ENCODE data around the gene DUS4L. TPM values are rescaled to one million over a fixed set of nuclear protein-coding genes. Genes with fewer than 3 reads are reported as not detected.

The DUS4L gene
- total and polyA plus RNA-seq, 2 of the 13 experiments (the other 11 are each of a cell fraction or from before 2014, with no cell fraction given): 5.6 to 9.8 TPM

DNA sequence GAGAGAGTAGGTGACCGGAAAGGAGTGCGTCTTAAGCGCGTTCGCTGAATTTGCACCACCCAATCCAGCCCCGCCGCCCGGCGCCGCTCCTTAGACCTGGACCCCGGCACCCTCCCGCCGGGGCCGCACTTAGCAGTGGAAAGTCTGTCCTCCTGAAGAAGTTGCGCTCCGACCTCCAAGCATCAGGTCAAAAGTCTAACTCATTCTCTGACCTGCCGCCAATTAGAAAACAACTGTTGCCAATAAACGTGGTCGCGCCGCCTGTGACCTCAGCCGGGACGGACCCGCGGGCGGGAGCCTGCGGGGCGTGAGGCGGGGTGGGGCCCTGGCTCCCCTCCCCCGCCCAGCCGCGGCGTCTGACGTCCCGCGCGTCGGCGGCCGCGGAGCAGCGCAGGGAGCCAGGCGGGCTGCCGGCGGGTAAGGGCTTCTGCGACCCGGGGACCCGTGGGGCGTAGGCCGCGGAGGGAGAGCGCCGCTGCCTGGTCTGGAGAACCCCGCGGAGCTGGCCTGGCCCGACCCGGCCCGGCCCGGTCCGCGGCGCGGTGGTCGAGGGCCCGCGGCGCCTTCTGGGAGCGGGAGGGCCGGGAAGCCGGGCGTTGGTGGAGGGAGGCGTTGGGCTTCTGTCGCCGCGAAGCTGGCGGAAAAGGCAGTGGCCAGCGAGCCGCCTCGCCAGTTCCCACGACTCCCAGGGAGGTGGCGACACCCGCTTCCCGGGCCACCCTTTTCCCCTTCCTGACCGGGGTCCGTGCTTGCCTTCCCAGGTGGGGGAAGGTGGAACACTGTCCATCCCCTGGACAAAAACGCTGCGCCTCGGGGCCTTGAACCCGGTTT, 16.3 kb downstream of the DUS4L start, which contains the start of gene BCAP29 (continued):
- TF ChIP-seq, protein P1, sequence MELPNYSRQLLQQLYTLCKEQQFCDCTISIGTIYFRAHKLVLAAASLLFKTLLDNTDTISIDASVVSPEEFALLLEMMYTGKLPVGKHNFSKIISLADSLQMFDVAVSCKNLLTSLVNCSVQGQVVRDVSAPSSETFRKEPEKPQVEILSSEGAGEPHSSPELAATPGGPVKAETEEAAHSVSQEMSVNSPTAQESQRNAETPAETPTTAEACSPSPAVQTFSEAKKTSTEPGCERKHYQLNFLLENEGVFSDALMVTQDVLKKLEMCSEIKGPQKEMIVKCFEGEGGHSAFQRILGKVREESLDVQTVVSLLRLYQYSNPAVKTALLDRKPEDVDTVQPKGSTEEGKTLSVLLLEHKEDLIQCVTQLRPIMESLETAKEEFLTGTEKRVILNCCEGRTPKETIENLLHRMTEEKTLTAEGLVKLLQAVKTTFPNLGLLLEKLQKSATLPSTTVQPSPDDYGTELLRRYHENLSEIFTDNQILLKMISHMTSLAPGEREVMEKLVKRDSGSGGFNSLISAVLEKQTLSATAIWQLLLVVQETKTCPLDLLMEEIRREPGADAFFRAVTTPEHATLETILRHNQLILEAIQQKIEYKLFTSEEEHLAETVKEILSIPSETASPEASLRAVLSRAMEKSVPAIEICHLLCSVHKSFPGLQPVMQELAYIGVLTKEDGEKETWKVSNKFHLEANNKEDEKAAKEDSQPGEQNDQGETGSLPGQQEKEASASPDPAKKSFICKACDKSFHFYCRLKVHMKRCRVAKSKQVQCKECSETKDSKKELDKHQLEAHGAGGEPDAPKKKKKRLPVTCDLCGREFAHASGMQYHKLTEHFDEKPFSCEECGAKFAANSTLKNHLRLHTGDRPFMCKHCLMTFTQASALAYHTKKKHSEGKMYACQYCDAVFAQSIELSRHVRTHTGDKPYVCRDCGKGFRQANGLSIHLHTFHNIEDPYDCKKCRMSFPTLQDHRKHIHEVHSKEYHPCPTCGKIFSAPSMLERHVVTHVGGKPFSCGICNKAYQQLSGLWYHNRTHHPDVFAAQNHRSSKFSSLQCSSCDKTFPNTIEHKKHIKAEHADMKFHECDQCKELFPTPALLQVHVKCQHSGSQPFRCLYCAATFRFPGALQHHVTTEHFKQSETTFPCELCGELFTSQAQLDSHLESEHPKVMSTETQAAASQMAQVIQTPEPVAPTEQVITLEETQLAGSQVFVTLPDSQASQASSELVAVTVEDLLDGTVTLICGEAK (IDR thresholded peaks at IDR 0.05): no peak
- TF ChIP-seq, protein P1 (CRISPR knock-in tag; IDR thresholded peaks at IDR 0.05): no peak
- TF ChIP-seq FOSL2 (CRISPR knock-in tag; IDR thresholded peaks at IDR 0.05) (no peak; the same call in 1 of the 2 replicates), ZNF776 (CRISPR knock-in tag; IDR thresholded peaks at IDR 0.05) (peak; percentile 87; the same call in 1 of the 2 replicates), ZNF335 (CRISPR knock-in tag; IDR thresholded peaks at IDR 0.05) (no peak), ZSCAN9 (CRISPR knock-in tag; IDR thresholded peaks at IDR 0.05; ENCODE audit: borderline replicate concordance) (no peak), SMAD9 (CRISPR knock-in tag; IDR thresholded peaks at IDR 0.05) (no peak), ZNF614 (CRISPR knock-in tag; IDR thresholded peaks at IDR 0.05; ENCODE audit: borderline replicate concordance) (no peak), POLR2A (IDR thresholded peaks at IDR 0.05; ENCODE audit: insufficient read depth in 1 of 2, low read depth in 2 of 2, low read length in 2 of 2) (peak; percentile 71 to 77), ZNF274 (CRISPR knock-in tag; IDR thresholded peaks at IDR 0.05) (no peak; the same call in 1 of the 2 replicates), SIX1 (CRISPR knock-in tag; IDR thresholded peaks at IDR 0.05; ENCODE audit: borderline replicate concordance) (no peak), ZNF552 (CRISPR knock-in tag; IDR thresholded peaks at IDR 0.05; ENCODE audit: borderline replicate concordance) (no peak)
- TF ChIP-seq, protein P2, sequence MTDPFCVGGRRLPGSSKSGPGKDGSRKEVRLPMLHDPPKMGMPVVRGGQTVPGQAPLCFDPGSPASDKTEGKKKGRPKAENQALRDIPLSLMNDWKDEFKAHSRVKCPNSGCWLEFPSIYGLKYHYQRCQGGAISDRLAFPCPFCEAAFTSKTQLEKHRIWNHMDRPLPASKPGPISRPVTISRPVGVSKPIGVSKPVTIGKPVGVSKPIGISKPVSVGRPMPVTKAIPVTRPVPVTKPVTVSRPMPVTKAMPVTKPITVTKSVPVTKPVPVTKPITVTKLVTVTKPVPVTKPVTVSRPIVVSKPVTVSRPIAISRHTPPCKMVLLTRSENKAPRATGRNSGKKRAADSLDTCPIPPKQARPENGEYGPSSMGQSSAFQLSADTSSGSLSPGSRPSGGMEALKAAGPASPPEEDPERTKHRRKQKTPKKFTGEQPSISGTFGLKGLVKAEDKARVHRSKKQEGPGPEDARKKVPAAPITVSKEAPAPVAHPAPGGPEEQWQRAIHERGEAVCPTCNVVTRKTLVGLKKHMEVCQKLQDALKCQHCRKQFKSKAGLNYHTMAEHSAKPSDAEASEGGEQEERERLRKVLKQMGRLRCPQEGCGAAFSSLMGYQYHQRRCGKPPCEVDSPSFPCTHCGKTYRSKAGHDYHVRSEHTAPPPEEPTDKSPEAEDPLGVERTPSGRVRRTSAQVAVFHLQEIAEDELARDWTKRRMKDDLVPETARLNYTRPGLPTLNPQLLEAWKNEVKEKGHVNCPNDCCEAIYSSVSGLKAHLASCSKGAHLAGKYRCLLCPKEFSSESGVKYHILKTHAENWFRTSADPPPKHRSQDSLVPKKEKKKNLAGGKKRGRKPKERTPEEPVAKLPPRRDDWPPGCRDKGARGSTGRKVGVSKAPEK (CRISPR knock-in tag; IDR thresholded peaks at IDR 0.05; ENCODE audit: borderline replicate concordance): no peak; the same call in 1 of the 2 replicates
- TF ChIP-seq, protein P3, sequence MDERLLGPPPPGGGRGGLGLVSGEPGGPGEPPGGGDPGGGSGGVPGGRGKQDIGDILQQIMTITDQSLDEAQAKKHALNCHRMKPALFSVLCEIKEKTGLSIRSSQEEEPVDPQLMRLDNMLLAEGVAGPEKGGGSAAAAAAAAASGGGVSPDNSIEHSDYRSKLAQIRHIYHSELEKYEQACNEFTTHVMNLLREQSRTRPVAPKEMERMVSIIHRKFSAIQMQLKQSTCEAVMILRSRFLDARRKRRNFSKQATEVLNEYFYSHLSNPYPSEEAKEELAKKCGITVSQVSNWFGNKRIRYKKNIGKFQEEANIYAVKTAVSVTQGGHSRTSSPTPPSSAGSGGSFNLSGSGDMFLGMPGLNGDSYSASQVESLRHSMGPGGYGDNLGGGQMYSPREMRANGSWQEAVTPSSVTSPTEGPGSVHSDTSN (CRISPR knock-in tag; IDR thresholded peaks at IDR 0.05): no peak
- TF ChIP-seq, protein P4, sequence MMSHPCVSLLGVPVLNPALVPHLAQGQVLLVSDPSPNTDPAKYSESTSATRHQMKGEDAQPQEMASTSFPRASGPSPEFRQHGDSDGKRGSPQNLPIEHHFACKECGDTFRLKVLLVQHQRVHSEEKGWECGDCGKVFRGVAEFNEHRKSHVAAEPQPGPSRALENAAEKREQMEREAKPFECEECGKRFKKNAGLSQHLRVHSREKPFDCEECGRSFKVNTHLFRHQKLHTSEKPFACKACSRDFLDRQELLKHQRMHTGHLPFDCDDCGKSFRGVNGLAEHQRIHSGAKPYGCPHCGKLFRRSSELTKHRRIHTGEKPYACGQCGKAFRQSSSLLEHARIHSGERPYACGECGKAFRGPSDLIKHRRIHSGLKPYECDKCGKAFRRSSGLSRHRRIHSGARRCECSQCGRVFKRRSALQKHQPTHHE (CRISPR knock-in tag; IDR thresholded peaks at IDR 0.05; ENCODE audit: borderline replicate concordance): peak; percentile 60; the same call in 1 of the 2 replicates
